Mucosa of descending colon (tissue), 3 donors: ENCODE data around the gene CYP4Z1. TPM values are rescaled to one million over a fixed set of nuclear protein-coding genes. Genes with fewer than 3 reads are reported as not detected.
A peak's percentile ranks its signal among the peaks of the same experiment; 100 is the strongest.
"Not testable (repeated sequence)": the region's sequence is repeated elsewhere in the genome, so short reads cannot be mapped to it uniquely, and the experiment has no call there.

Experiments
- ATAC-seq: fragments of 200-7000 bp; cut with Tn5 transposase; one replicate; pipeline ENCODE4 v1.9.1; 2020; ENCODE audit warnings: mild to moderate bottlenecking, moderate library complexity
- DNase-seq, 3 donors: peaks; one replicate each; pipeline ENCODE4 v3.0.0-alpha.2; 2020
- H3K36me3 ChIP-seq: fragments of 200-600 bp; one replicate; pipeline ENCODE4 v1.8.0; 2021; ENCODE audit warnings: low read depth, mild to moderate bottlenecking
- H3K4me1 ChIP-seq: fragments of 200-600 bp; one replicate; pipeline ENCODE4 v1.8.0; 2021; ENCODE audit warnings: low read depth, mild to moderate bottlenecking
- H3K4me3 ChIP-seq: fragments of 200-600 bp; one replicate; pipeline ENCODE4 v1.8.0; 2021; ENCODE audit warnings: mild to moderate bottlenecking
- H3K9me3 ChIP-seq: fragments of 200-600 bp; one replicate; pipeline ENCODE4 v1.8.0; 2021; ENCODE audit warnings: mild to moderate bottlenecking
- intact Hi-C, 2 donors: fragments of 100-400 bp; cut with DNase I in 1 of 2; cut with micrococcal nuclease in 1 of 2; formaldehyde crosslinking; loops; one replicate each; pipeline versions ENCODE4 v1.11.0 to v1.11.1; 2022; cut with DNase I, micrococcal nuclease
- total RNA-seq, 3 donors: library from RNA; stranded (reverse); fragmentation: NEBNext Ultra II Directional in 2 of 3; extraction: Animal tissue kit (Norgen Biotek cat#: 25700) in 2 of 3; gene quantifications; one replicate each; pipeline versions ENCODE4 v1.2.1 to v1.2.4, GENCODE V29; 2021 to 2023
- TF ChIP-seq, protein P1 (sequence below): fragments of 200-600 bp; IDR thresholded peaks from one replicate; pipeline ENCODE4 v1.8.0; 2022; ENCODE audit warnings: antibody characterized with exemption, mild to moderate bottlenecking
- donor health status: DM: no; HTN: no; CAD: no; lungs with moderate emphysema.
- donor health status: DM: no; HTN: no; CAD: no.
- donor health status: DM: no; HTN: yes; CAD: no.

CYP4Z1 gene
- total RNA-seq, 3 donors from 2014 or later, result 0.19 to 0.55 TPM; not detected in 1

DNA sequence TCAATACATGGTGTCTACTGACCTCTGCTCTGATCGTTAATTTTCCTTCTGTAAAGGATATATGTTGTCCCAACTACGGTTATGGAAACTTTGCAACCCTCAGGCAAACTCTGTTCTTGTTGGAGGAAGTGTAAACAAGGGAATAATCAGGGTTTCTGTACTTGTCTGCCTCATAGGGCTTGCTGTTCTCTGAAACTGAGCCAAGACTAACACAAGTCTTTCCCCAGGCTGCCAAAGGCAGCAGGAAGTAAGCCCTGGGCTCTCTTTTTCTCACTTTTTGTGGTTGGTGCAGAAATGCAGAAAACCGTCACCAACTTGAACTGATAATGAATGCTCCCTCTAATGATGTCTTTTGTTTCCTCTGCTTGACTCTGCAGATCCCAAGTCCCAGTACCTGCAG is 36.0 kb upstream of the CYP4Z1 start:
- Histone ChIP-seq H3K9me3 (no peaks in the 10 kb centered on the region), H3K36me3 (no peaks in the 10 kb centered on the region), H3K4me3 (no peak overlapping the region), H3K4me1 (peaks cover 6% of the 10 kb centered on the region)
- TF ChIP-seq, protein P1, sequence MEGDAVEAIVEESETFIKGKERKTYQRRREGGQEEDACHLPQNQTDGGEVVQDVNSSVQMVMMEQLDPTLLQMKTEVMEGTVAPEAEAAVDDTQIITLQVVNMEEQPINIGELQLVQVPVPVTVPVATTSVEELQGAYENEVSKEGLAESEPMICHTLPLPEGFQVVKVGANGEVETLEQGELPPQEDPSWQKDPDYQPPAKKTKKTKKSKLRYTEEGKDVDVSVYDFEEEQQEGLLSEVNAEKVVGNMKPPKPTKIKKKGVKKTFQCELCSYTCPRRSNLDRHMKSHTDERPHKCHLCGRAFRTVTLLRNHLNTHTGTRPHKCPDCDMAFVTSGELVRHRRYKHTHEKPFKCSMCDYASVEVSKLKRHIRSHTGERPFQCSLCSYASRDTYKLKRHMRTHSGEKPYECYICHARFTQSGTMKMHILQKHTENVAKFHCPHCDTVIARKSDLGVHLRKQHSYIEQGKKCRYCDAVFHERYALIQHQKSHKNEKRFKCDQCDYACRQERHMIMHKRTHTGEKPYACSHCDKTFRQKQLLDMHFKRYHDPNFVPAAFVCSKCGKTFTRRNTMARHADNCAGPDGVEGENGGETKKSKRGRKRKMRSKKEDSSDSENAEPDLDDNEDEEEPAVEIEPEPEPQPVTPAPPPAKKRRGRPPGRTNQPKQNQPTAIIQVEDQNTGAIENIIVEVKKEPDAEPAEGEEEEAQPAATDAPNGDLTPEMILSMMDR, result no peak
- ATAC-seq (peak; percentile 95), DNase-seq (peak in 1 of 3 donors; percentile 19)
- intact Hi-C loops, result no loop called here

DNA sequence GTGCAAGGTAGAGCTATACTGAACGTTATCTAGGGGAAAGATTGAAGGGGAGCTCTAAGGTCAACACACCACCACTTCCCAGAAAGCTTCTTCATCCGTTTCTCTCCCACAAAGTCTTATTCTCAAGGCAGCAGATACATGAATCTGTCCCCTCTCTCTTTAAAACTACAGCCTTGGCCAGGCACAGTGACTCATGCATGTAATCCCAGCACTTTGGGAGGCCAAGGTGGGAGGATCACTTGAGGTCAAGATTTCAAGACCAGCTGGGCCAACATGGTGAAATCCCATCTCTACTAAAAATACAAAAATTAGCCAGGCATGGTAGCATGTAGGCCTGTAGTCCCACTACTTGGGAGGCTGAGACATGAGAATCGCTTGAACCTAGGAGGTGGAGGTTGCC is 35.4 kb upstream of the CYP4Z1 start:
- Histone ChIP-seq H3K4me1 (peaks cover 6% of the 10 kb centered on the region), H3K36me3 (no peaks in the 10 kb centered on the region), H3K9me3 (no peaks in the 10 kb centered on the region), H3K4me3 (no peak overlapping the region)
- no peak for ATAC-seq
- DNase-seq, result no peak
- TF ChIP-seq, protein P1, result no peak
- intact Hi-C loops, result no loop called here

DNA sequence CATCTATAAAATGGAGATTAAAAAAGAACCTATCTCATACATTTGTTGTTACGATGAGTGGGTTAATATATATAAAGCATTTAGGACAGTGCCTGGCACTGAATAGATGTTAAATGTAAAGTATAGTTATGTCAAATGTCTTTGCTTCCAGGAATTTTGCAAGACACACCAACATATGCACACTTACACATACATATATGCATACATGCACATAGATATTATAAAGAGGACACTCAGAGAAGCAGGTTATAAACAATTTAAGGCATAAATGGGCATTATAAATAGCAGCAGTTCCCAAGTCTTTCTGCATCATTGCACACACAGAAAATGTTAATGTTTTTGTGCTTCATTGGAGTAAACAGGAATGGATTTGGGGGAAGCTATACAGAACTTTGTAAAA is 30.3 kb upstream of the CYP4Z1 start:
- intact Hi-C loops, result no loop called here
- DNase-seq (no peak), ATAC-seq (no peak)
- H3K4me3 ChIP-seq, result no peak overlapping the region
- no peaks in the 10 kb centered on the region for H3K9me3 ChIP-seq
- TF ChIP-seq, protein P1, result no peak
- no peaks in the 10 kb centered on the region for H3K4me1 ChIP-seq
- H3K36me3 ChIP-seq, result no peaks in the 10 kb centered on the region

DNA sequence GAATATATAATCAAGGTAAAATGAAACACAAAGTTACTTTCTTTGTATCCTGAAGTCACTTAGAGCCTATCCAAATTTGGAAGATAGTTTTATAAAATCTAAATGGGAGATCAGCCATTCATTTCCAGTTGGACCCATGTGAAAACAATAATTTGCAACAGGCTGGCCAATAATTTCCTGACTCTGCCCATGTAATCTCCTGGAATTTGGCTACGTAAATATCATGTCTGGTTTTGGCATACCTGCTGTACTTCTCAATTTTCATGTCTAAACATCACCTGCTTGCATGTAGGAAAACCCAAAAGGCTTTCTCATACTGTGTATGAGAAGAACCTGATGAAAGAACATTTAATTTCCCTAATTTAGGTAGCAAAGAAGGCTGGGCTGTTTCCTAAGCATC is 7.7 kb upstream of the CYP4Z1 start:
- H3K4me3 ChIP-seq, result no peak overlapping the region
- H3K4me1 ChIP-seq, result no peaks in the 10 kb centered on the region
- TF ChIP-seq, protein P1, result no peak
- intact Hi-C loops, result no loop called here
- H3K36me3 ChIP-seq, result no peaks in the 10 kb centered on the region
- no peak for ATAC-seq
- no peaks in the 10 kb centered on the region for H3K9me3 ChIP-seq
- no peak for DNase-seq

DNA sequence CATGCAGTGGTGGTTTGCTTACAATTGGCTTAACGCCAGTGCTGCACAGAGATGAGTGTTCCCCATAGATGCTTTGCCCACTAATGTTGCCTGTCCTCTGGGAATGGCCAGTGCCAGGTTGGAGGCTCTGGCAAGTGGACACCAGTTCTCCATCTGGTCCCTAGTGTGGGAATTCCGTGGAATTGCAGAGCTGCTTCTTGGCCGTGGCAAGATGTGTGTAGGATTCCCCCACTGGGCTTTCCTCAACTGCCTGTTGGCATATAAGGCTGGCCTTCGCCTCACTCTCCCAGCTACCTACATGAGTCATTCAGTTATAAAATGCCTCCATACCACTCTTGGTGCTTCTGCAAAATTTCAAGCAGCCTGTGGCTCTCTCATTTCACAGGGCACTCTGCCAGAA is 2.0 kb downstream of the CYP4Z1 start:
- DNase-seq, H3K36me3 ChIP-seq, ATAC-seq, H3K9me3 ChIP-seq, H3K4me3 ChIP-seq, intact Hi-C loops, H3K4me1 ChIP-seq: not testable (repeated sequence)

DNA sequence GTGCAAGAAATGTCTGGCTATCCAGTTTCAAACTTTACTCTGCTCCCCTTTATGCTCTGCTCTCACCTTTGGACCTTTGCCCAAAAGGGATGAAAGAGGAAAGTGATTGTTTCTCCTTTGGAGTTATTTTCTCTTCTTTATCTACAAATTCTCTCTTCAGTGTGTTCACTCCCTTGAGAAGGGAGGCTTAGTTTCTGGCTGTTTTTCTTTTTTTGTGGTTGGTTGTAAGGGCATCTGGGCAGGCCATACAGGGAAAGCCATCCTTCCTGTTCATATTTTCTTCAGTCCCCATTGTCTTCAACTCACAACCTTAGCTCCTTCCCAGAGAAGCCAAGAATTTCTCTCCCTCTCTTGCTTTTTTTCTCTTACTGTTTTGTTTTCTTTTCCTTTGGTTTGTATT is 2.5 kb downstream of the CYP4Z1 start:
- H3K36me3 ChIP-seq, H3K4me1 ChIP-seq, ATAC-seq, intact Hi-C loops, DNase-seq, H3K9me3 ChIP-seq, H3K4me3 ChIP-seq: not testable (repeated sequence)

DNA sequence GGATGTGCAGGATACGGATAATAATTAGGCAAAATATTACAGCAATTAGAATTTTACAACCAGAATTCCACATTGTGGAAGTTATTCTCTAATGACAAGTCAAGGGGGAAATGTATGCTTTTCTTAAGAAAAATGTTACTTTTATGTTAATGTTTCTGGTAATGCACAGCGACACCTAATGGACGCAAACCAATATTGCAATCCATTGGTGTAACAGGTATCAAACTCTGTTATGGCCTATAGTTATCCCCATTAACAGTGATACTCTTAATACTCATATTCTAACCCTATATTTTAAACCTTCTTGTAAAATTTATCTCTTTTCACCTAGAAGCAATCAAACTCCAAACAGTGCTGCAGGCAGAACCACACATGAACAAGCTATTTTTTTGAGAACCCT is 22.3 kb downstream of the CYP4Z1 start:
- ATAC-seq, H3K4me3 ChIP-seq, intact Hi-C loops, H3K9me3 ChIP-seq, H3K36me3 ChIP-seq, H3K4me1 ChIP-seq: not testable (repeated sequence)
- TF ChIP-seq, protein P1, result peak; percentile 35
- peak in 1 of 3 donors; percentile 55 for DNase-seq

DNA sequence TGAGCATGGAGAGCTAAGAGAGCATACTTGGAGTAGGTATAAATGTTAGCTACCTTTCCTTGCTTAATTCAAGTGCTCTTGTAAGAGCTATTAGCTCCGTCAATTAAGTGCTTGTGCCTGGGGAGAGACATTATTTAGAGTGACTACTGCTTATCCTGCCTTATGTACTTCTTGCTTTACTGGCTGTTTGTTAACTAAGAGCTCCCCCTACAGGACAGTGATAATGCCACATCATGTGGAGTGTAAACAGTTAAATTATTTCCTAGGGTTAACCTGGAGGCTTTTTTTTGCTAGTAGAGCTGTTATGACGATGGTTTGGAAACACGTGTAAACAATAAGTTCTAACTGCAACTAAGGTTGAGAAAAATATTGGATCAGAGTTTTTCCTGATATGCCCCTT is 24.4 kb downstream of the CYP4Z1 start:
- H3K36me3 ChIP-seq, H3K9me3 ChIP-seq, intact Hi-C loops, ATAC-seq, H3K4me1 ChIP-seq, DNase-seq, H3K4me3 ChIP-seq: not testable (repeated sequence)
